Uterus (tissue), 2 donors: Measurements from ENCODE around the gene CHAF1B.

Experiments
- CTCF ChIP-seq, 4 experiments: fragments of 200-600 bp in 2 of 4; fragments of 450-650 bp in 2 of 4; sonication (generic) in 2 of 4; IDR thresholded peaks; one replicate each; pipeline ENCODE4 v1.5.1; 2016 to 2019; ENCODE audit warnings: antibody characterized with exemption in 4 of 4, mild to moderate bottlenecking in 2 of 4, moderate library complexity in 1 of 4
- POLR2A ChIP-seq, 2 donors: fragments of 450-650 bp; IDR thresholded peaks; one replicate each; pipeline ENCODE4 v1.6.1; 2016; ENCODE audit warnings: antibody characterized with exemption in 2 of 2, mild to moderate bottlenecking in 1 of 2, moderate library complexity in 1 of 2

DNA sequence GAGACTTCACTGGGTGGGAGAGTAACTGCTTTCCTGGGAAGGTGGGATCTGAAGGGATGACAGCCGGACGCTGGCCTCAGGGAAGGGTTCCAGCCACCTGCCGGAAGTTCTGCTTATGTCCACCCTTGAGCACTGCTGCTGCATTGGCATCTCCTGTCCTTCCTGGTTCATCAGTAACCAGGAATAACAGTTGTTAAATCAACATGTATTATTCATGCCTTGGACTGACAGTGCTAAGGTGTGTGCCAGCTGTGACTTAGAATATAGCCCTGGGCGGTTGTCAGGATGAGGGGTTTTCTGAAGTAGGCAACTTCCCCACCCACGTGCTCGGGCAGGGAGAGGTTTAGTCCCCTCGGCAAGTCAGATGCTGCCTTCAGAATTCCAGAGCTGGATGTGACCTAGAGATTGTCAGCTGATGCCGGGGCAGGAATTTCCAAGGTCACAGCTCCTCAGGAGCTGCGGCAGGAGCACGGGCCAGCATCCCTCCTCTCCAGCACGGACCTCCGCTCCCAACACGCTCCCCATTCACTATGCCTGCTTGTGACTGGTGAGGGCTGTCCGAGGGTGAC is 76.8 kb downstream of the CHAF1B start:
- TF ChIP-seq CTCF (IDR thresholded peaks at IDR 0.05) (no peak), POLR2A (IDR thresholded peaks at IDR 0.05) (no peak)
